Hematopoietic multipotent progenitor cell treated with erythropoietin and hydrocortisone succinate and interleukin-3 and kit ligand, for 15 days (in vitro differentiated cells): ENCODE measurements around the gene RXYLT1.
"Not testable (repeated sequence)": the region's sequence is repeated elsewhere in the genome, so short reads cannot be mapped to it uniquely, and the experiment has no call there.

Source experiments
- DNase-seq: peaks from one replicate; pipeline ENCODE4 v3.0.0-alpha.2; 2015; ENCODE audit warnings: low spot score

The RXYLT1 gene

GRCh38 chr12:63802012-63802608 lies 22.4 kb downstream of the RXYLT1 start:
- peak; percentile 40 for DNase-seq

GRCh38 chr12:63804746-63805145 lies 25.0 kb downstream of the RXYLT1 start:
- no peak for DNase-seq

GRCh38 chr12:63805704-63806672 lies 26.3 kb downstream of the RXYLT1 start:
- no peak for DNase-seq

- no peak for DNase-seq
Measured at GRCh38 chr12:63808631-63809030, 28.9 kb downstream of the RXYLT1 start.

- no peak for DNase-seq
Measured at GRCh38 chr12:63809566-63809965, 29.9 kb downstream of the RXYLT1 start.

GRCh38 chr12:63811334-63811733 lies 31.6 kb downstream of the RXYLT1 start:
- no peak for DNase-seq

- DNase-seq, result no peak
Measured at GRCh38 chr12:63811755-63812154, 32.0 kb downstream of the RXYLT1 start.

- no peak for DNase-seq
Measured at GRCh38 chr12:63814146-63814772, 34.5 kb downstream of the RXYLT1 start.

- DNase-seq, result no peak
Measured at GRCh38 chr12:63815482-63815852, 35.8 kb downstream of the RXYLT1 start.

GRCh38 chr12:63816031-63816430 lies 36.3 kb downstream of the RXYLT1 start:
- no peak for DNase-seq

GRCh38 chr12:63820427-63820826 lies 40.7 kb downstream of the RXYLT1 start:
- no peak for DNase-seq

GRCh38 chr12:63821781-63822251 lies 42.1 kb downstream of the RXYLT1 start:
- no peak for DNase-seq

GRCh38 chr12:63822352-63822751 lies 42.6 kb downstream of the RXYLT1 start:
- no peak for DNase-seq

GRCh38 chr12:63823040-63823439 lies 43.3 kb downstream of the RXYLT1 start:
- no peak for DNase-seq

- DNase-seq, result no peak
Measured at GRCh38 chr12:63826006-63826585, 46.4 kb downstream of the RXYLT1 start.

GRCh38 chr12:63828867-63829266 lies 49.2 kb downstream of the RXYLT1 start:
- DNase-seq, result no peak

- no peak for DNase-seq
Measured at GRCh38 chr12:63836046-63836445, 56.3 kb downstream of the RXYLT1 start.

- no peak for DNase-seq
Measured at GRCh38 chr12:63836936-63837335, 57.2 kb downstream of the RXYLT1 start.

GRCh38 chr12:63838411-63838810 lies 58.7 kb downstream of the RXYLT1 start:
- DNase-seq, result no peak

- DNase-seq, result no peak
Measured at GRCh38 chr12:63841011-63841410, 61.3 kb downstream of the RXYLT1 start.

GRCh38 chr12:63841571-63841970 lies 61.9 kb downstream of the RXYLT1 start:
- DNase-seq, result no peak

- DNase-seq, result not testable (repeated sequence)
Measured at GRCh38 chr12:63842750-63843149, 63.0 kb downstream of the RXYLT1 start.
